Measurements from ENCODE around the gene SIRT6.
"Not testable (repeated sequence)": the region's sequence is repeated elsewhere in the genome, so short reads cannot be mapped to it uniquely, and the experiment has no call there.

SIRT6 gene

GRCh38 chr19:4138445-4138844 lies 43.9 kb downstream of the SIRT6 start (continued):
- no peak for TF ChIP-seq TSHZ1 (tag by site-specific recombination; IDR thresholded peaks at IDR 0.05; ENCODE audit: borderline replicate concordance)
- TF ChIP-seq INSM2 (tag by site-specific recombination; IDR thresholded peaks at IDR 0.05) = no peak

- CTCF ChIA-PET = no interaction called here
- no peaks in the 10 kb centered on the region for H3K4me1 ChIP-seq (ENCODE audit: control insufficient read depth, insufficient read depth, low read length)
- TF ChIP-seq ZBTB11 (tag by site-specific recombination; conservative IDR thresholded peaks at IDR 0.05; ENCODE audit: low read depth) = no peak
- TF ChIP-seq ZNF140 (tag by site-specific recombination; IDR thresholded peaks at IDR 0.05) = no peak
- no peak for TF ChIP-seq ZNF558 (tag by site-specific recombination; IDR thresholded peaks at IDR 0.05)
- TF ChIP-seq ZNF624 (tag by site-specific recombination; IDR thresholded peaks at IDR 0.05) = no peak
- no peak for TF ChIP-seq PRDM6 (tag by site-specific recombination; IDR thresholded peaks at IDR 0.05)
- TF ChIP-seq BCL6B (tag by site-specific recombination; IDR thresholded peaks at IDR 0.05) = no peak
- POLR2A ChIA-PET = no interaction called here
- no peaks in the 10 kb centered on the region for H3K36me3 ChIP-seq (ENCODE audit: control insufficient read depth in 2 of 2, insufficient read depth in 1 of 2, low read length in 2 of 2)
- no peak overlapping the region for H3K27ac ChIP-seq (ENCODE audit: extremely low read depth, low read depth, low read length)
- no peak overlapping the region for H3K4me3 ChIP-seq (ENCODE audit: low read depth, low read length)
- no peaks in the 10 kb centered on the region for H3K9me3 ChIP-seq (ENCODE audit: control insufficient read depth, insufficient read depth, low read depth, low read length)
These were observed 45.7 kb downstream of the SIRT6 start for GRCh38 chr19:4136680-4137088.

GRCh38 chr19:4135386-4135785 lies 47.0 kb downstream of the SIRT6 start:
- H3K4me3 ChIP-seq (ENCODE audit: low read depth, low read length); H3K4me1 ChIP-seq (ENCODE audit: control insufficient read depth, insufficient read depth, low read length); H3K27ac ChIP-seq (ENCODE audit: extremely low read depth, low read depth, low read length); POLR2A ChIA-PET; H3K36me3 ChIP-seq (ENCODE audit: control insufficient read depth in 2 of 2, insufficient read depth in 1 of 2, low read length in 2 of 2); H3K9me3 ChIP-seq (ENCODE audit: control insufficient read depth, insufficient read depth, low read depth, low read length): not testable (repeated sequence)
- CTCF ChIA-PET = interaction anchor here (0.6 kb wide), 1 partner anchor 266 kb away, joined by 3 read pairs; no protein-coding TSS in a partner anchor

Measured in HEK293 (cell line).